GM23248 (cell line): ENCODE data around the gene CGREF1. TPM values are rescaled to one million over a fixed set of nuclear protein-coding genes. Genes with fewer than 3 reads are reported as not detected.
A peak's percentile ranks its signal among the peaks of the same experiment; 100 is the strongest.

ENCODE experiments used
- DNase-seq: peaks from one replicate; pipeline ENCODE4 v3.0.0-alpha.2; 2015
- H2AFZ ChIP-seq: fragments of 200-600 bp; sonication (generic); 2 replicates; pipeline ENCODE4 v1.6.1; 2016; ENCODE audit warnings: antibody characterized with exemption
- H3F3A ChIP-seq: fragments of 200-600 bp; sonication (generic); 2 replicates; pipeline ENCODE4 v1.6.1; 2016; ENCODE audit warnings: mild to moderate bottlenecking, antibody characterized with exemption, mixed run types; ENCODE audit not compliant: insufficient read depth
- H3K27ac ChIP-seq: fragments of 200-600 bp; sonication (generic); 2 replicates; pipeline ENCODE4 v1.5.1; 2016; ENCODE audit warnings: mild to moderate bottlenecking
- H3K27me3 ChIP-seq: fragments of 200-600 bp; sonication (generic); replicated peaks from 2 replicates; pipeline ENCODE4 v1.6.1; 2016; ENCODE audit warnings: mild to moderate bottlenecking; ENCODE audit not compliant: insufficient read depth
- H3K36me3 ChIP-seq: fragments of 200-600 bp; sonication (generic); 2 replicates; pipeline ENCODE4 v1.6.1; 2016; ENCODE audit warnings: low read depth, mild to moderate bottlenecking
- H3K4me1 ChIP-seq: fragments of 200-600 bp; sonication (generic); 2 replicates; pipeline ENCODE4 v1.6.1; 2016; ENCODE audit warnings: mild to moderate bottlenecking; ENCODE audit not compliant: insufficient read depth
- H3K4me2 ChIP-seq: fragments of 200-600 bp; sonication (generic); one replicate; pipeline ENCODE4 v1.6.1; 2016; ENCODE audit warnings: mild to moderate bottlenecking; ENCODE audit not compliant: unreplicated experiment
- H3K4me3 ChIP-seq: fragments of 200-600 bp; sonication (generic); 2 replicates; pipeline ENCODE4 v1.5.1; 2016; ENCODE audit warnings: mild to moderate bottlenecking
- H3K79me2 ChIP-seq: fragments of 200-600 bp; sonication (generic); 2 replicates; pipeline ENCODE4 v1.6.1; 2016; ENCODE audit warnings: mild to moderate bottlenecking; ENCODE audit not compliant: insufficient read depth
- H3K9ac ChIP-seq: fragments of 200-600 bp; sonication (generic); 2 replicates; pipeline ENCODE4 v1.6.1; 2016; ENCODE audit warnings: mild to moderate bottlenecking
- H3K9me2 ChIP-seq: fragments of 200-600 bp; sonication (generic); 2 replicates; pipeline ENCODE4 v1.6.1; 2016; ENCODE audit warnings: mixed run types, mild to moderate bottlenecking, moderate library complexity; ENCODE audit not compliant: insufficient read depth
- H3K9me3 ChIP-seq: fragments of 200-600 bp; sonication (generic); one replicate; pipeline ENCODE4 v1.6.1; 2017; ENCODE audit warnings: low read depth
- H4K20me1 ChIP-seq: fragments of 200-600 bp; sonication (generic); 2 replicates; pipeline ENCODE4 v1.6.0; 2016; ENCODE audit not compliant: insufficient read depth
- EZH2 ChIP-seq: fragments of 200-600 bp; sonication (generic); IDR thresholded peaks from 2 replicates; pipeline ENCODE4 v1.6.1; 2018; ENCODE audit warnings: antibody characterized with exemption, mild to moderate bottlenecking; ENCODE audit not compliant: insufficient read depth, poor library complexity, severe bottlenecking
- EZH2phosphoT487 ChIP-seq: fragments of 200-600 bp; sonication (generic); IDR thresholded peaks from 2 replicates; pipeline ENCODE4 v1.6.1; 2018; ENCODE audit warnings: antibody characterized with exemption, moderate library complexity, mild to moderate bottlenecking, low read depth; ENCODE audit not compliant: insufficient read depth
- WGBS, 2 experiments: methylation state at CpG; one replicate each; pipeline ENCODE4 v1.1.6; 2015 to 2017; ENCODE audit warnings: low lambda C conversion rate in 2 of 2, low coverage in 1 of 2; ENCODE audit errors: missing lambda C conversion rate in 2 of 2; 5-methylcytosine and 5-hydroxymethylcytosine counted together
- in situ Hi-C: fragments of 300-500 bp; cut with MboI; formaldehyde crosslinking; loops from 2 replicates; pipeline ENCODE4 v1.15.0; 2020
- polyA plus RNA-seq: library from polyadenylated mRNA; unstranded; fragments of >200 nt; fragmentation: Nextera tagmentation; extraction: Ambion mirVana; gene quantifications from 2 replicates; pipeline ENCODE4 v1.2.1, GENCODE V29; 2016
- total RNA-seq: library from RNA; depleted of rRNA; stranded (reverse); fragments of >200 nt; shearing (Covaris generic); gene quantifications from 2 replicates; pipeline ENCODE4 v1.2.3, GENCODE V29; 2014

CGREF1 gene
- total and polyA plus RNA-seq, 2 experiments from 2014 or later: 17.2 to 19.2 TPM

GRCh38 chr2:27135478-27135955 is 16.6 kb upstream of the CGREF1 start:
- Histone ChIP-seq H3K9ac (no peak overlapping the region), H3F3A (no peaks in the 10 kb centered on the region), H3K4me3 (no peak overlapping the region), H3K36me3 (no peaks in the 10 kb centered on the region), H3K9me3 (no peaks in the 10 kb centered on the region), H3K4me2 (no peak overlapping the region), H3K79me2 (peaks cover 20% of the 10 kb centered on the region), H4K20me1 (no peaks in the 10 kb centered on the region), H3K27ac (no peak overlapping the region), H3K27me3 (no peaks in the 10 kb centered on the region), H3K4me1 (peaks cover 11% of the 10 kb centered on the region; the same call in 1 of the 2 replicates), H3K9me2 (no peaks in the 10 kb centered on the region), H2AFZ (peak overlapping the region; percentile 95; the same call in 1 of the 2 replicates)
- in situ Hi-C loops: no loop called here
- 79 to 82% methylated on average over 12 of the region's 12 CpGs for WGBS, 2 experiments
- DNase-seq: no peak
- TF ChIP-seq EZH2: no peak

- DNase-seq: no peak
- Histone ChIP-seq H3K9ac (0 out of 2 replicates have a peak overlapping the region, but pooled peaks have one; percentile 33), H3K4me2 (no peak overlapping the region), H3K4me3 (peak overlapping the region; percentile 96), H2AFZ (peak overlapping the region; percentile 95), H3K27ac (no peak overlapping the region), H3F3A (no peaks in the 10 kb centered on the region), H3K9me3 (no peaks in the 10 kb centered on the region), H3K36me3 (no peaks in the 10 kb centered on the region), H3K79me2 (peaks cover 20% of the 10 kb centered on the region), H3K4me1 (peaks cover 11% of the 10 kb centered on the region; the same call in 1 of the 2 replicates), H3K9me2 (no peaks in the 10 kb centered on the region), H4K20me1 (no peaks in the 10 kb centered on the region), H3K27me3 (no peaks in the 10 kb centered on the region)
- in situ Hi-C loops: no loop called here
- TF ChIP-seq EZH2 (no peak), EZH2phosphoT487 (no peak)
- 53 to 55% methylated on average over 33 of the region's 33 CpGs for WGBS, 2 experiments
Measured at GRCh38 chr2:27134781-27135477, 16.0 kb upstream of the CGREF1 start.

- H3K9me3 ChIP-seq: no peaks in the 10 kb centered on the region
Measured at GRCh38 chr2:27133905-27134780, 15.2 kb upstream of the CGREF1 start, which contains the start of gene PREB. Gene PREB, minus strand, starts transcription at chr2:27134636. Its CDS starts 215 bp downstream, at chr2:27134421.

GRCh38 chr2:27133195-27133875 is 14.4 kb upstream of the CGREF1 start:
- TF ChIP-seq EZH2 (no peak), EZH2phosphoT487 (no peak)
- Histone ChIP-seq H3K36me3 (no peaks in the 10 kb centered on the region), H3K4me2 (peak overlapping the region; percentile 90), H3K27ac (peak overlapping the region; percentile 59; the same call in 1 of the 2 replicates), H3K79me2 (peaks cover 20% of the 10 kb centered on the region), H4K20me1 (no peaks in the 10 kb centered on the region), H3K27me3 (no peaks in the 10 kb centered on the region), H2AFZ (peak overlapping the region; percentile 95), H3K9me2 (no peaks in the 10 kb centered on the region), H3K4me1 (peaks cover 11% of the 10 kb centered on the region; the same call in 1 of the 2 replicates), H3K4me3 (peak overlapping the region; percentile 96), H3K9ac (peak overlapping the region; percentile 88), H3K9me3 (no peaks in the 10 kb centered on the region), H3F3A (no peaks in the 10 kb centered on the region)
- 25 to 29% methylated on average over 14 of the region's 14 CpGs for WGBS, 2 experiments
- peak; percentile 41 for DNase-seq
- in situ Hi-C loops: no loop called here

More at GRCh38 chr2:27133905-27134780, 15.2 kb upstream of the CGREF1 start, which contains the start of gene PREB:
- Histone ChIP-seq H3K4me2 (peak within 1 kb of the TSS; percentile 90), H3F3A (no peaks in the 10 kb centered on the region), H3K4me3 (peak within 1 kb of the TSS; percentile 96), H3K4me1 (peaks cover 11% of the 10 kb centered on the region; the same call in 1 of the 2 replicates), H4K20me1 (no peaks in the 10 kb centered on the region), H3K9me2 (no peaks in the 10 kb centered on the region), H3K27me3 (no peaks in the 10 kb centered on the region), H3K27ac (peak within 1 kb of the TSS; percentile 59), H2AFZ (peak within 1 kb of the TSS; percentile 95), H3K36me3 (no peaks in the 10 kb centered on the region), H3K79me2 (peaks cover 20% of the 10 kb centered on the region), H3K9ac (peak within 1 kb of the TSS; percentile 88)
- 1 to 2% methylated on average over 65 to 74 of the region's 86 CpGs for WGBS, 2 experiments
- TF ChIP-seq EZH2 (no peak), EZH2phosphoT487 (no peak)
- in situ Hi-C loops: no loop called here
- DNase-seq: peak; percentile 99
